ENCODE data around the gene ALOX15B. TPM values are rescaled to one million over a fixed set of nuclear protein-coding genes. Genes with fewer than 3 reads are reported as not detected.
"Not testable (repeated sequence)": the region's sequence is repeated elsewhere in the genome, so short reads cannot be mapped to it uniquely, and the experiment has no call there.

ALOX15B gene
- total RNA-seq, 1 donor from 2014 or later = not detected

- DNase-seq (ENCODE audit: low spot score) = no peak
Measured at GRCh38 chr17:8012996-8013640, 25.7 kb upstream of the ALOX15B start.

- DNase-seq (ENCODE audit: low spot score) = no peak
Measured at GRCh38 chr17:8013731-8014557, 24.9 kb upstream of the ALOX15B start.

- DNase-seq (ENCODE audit: low spot score) = no peak
Measured at GRCh38 chr17:8014558-8014850, 24.4 kb upstream of the ALOX15B start.

- no peak for DNase-seq (ENCODE audit: low spot score)
Measured at GRCh38 chr17:8015236-8015956, 23.5 kb upstream of the ALOX15B start.

GRCh38 chr17:8015957-8016631, 22.8 kb upstream of the ALOX15B start:
- no peak for DNase-seq (ENCODE audit: low spot score)

GRCh38 chr17:8016632-8017424, 22.0 kb upstream of the ALOX15B start:
- peak; percentile 60 for DNase-seq (ENCODE audit: low spot score)

GRCh38 chr17:8018436-8018835, 20.4 kb upstream of the ALOX15B start:
- no peak for DNase-seq (ENCODE audit: low spot score)

- peak; percentile 37 for DNase-seq (ENCODE audit: low spot score)
Measured at GRCh38 chr17:8019166-8019565, 19.7 kb upstream of the ALOX15B start.

- peak; percentile 38 for DNase-seq (ENCODE audit: low spot score)
Measured at GRCh38 chr17:8019665-8020650, 18.9 kb upstream of the ALOX15B start.

- DNase-seq (ENCODE audit: low spot score) = no peak
Measured at GRCh38 chr17:8020776-8021564, 17.9 kb upstream of the ALOX15B start.

- no peak for DNase-seq (ENCODE audit: low spot score)
Measured at GRCh38 chr17:8021565-8022359, 17.1 kb upstream of the ALOX15B start.

- peak; percentile 58 for DNase-seq (ENCODE audit: low spot score)
Measured at GRCh38 chr17:8022360-8023003, 16.4 kb upstream of the ALOX15B start.

GRCh38 chr17:8024161-8024560, 14.7 kb upstream of the ALOX15B start:
- not testable (repeated sequence) for DNase-seq (ENCODE audit: low spot score)

GRCh38 chr17:8025176-8025911, 13.5 kb upstream of the ALOX15B start:
- no peak for DNase-seq (ENCODE audit: low spot score)

- no peak for DNase-seq (ENCODE audit: low spot score)
Measured at GRCh38 chr17:8029121-8029520, 9.7 kb upstream of the ALOX15B start.

- DNase-seq (ENCODE audit: low spot score) = peak; percentile 69
Measured at GRCh38 chr17:8031261-8031661, 7.6 kb upstream of the ALOX15B start.

- no peak for DNase-seq (ENCODE audit: low spot score)
Measured at GRCh38 chr17:8031950-8032349, 6.9 kb upstream of the ALOX15B start.

Data from umbilical cord (tissue), 2 donors.